Occipital lobe (tissue), 2 donors: ENCODE data around the gene PTPDC1. TPM values are rescaled to one million over a fixed set of nuclear protein-coding genes. Genes with fewer than 3 reads are reported as not detected.
"Not testable (repeated sequence)": the region's sequence is repeated elsewhere in the genome, so short reads cannot be mapped to it uniquely, and the experiment has no call there.

Source experiments
- DNase-seq: peaks from one replicate; lab custom pipeline; 2025; lab: John Stamatoyannopoulos, UW
- total RNA-seq: library from RNA; depleted of rRNA; stranded (reverse); fragments of >200 nt; gene quantifications from one replicate; pipeline ENCODE4 v1.2.3, GENCODE V29; 2014

Gene PTPDC1
- total RNA-seq, 1 donor from 2014 or later: 20.0 TPM

DNA sequence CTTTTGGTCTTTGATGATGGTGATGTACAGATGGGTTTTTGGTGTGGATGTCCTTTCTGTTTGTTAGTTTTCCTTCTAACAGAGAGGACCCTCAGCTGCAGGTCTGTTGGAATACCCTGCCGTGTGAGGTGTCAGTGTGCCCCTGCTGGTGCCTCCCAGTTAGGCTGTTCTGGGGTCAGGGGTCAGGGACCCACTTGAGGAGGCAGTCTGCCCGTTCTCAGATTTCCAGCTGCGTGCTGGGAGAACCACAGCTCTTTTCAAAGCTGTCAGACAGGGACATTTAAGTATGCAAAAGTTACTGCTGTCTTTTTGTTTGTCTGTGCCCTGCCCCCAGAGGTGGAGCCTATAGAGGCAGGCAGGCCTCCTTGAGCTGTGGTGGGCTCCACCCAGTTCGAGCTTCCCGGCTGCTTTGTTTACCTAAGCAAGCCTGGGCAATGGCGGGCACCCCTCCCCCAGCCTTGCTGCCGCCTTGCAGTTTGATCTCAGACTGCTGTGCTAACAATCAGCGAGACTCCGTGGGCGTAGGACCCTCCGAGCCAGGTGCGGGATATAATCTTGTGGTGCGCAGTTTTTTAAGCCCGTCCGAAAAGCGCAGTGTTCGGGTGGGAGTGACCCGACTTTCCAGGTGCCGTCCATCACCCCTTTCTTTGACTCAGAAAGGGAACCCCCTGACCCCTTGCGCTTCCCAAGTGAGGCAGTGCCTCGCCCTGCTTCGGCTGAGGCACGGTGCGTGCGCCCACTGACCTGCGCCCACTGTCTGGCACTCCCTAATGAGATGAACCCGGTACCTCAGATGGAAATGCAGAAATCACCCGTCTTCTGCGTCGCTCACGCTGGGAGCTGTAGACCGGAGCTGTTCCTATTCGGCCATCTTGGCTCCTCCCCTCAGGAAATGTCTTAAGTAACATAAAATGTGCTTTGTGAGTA lies 10.2 kb downstream of the PTPDC1 start:
- DNase-seq: not testable (repeated sequence)

DNA sequence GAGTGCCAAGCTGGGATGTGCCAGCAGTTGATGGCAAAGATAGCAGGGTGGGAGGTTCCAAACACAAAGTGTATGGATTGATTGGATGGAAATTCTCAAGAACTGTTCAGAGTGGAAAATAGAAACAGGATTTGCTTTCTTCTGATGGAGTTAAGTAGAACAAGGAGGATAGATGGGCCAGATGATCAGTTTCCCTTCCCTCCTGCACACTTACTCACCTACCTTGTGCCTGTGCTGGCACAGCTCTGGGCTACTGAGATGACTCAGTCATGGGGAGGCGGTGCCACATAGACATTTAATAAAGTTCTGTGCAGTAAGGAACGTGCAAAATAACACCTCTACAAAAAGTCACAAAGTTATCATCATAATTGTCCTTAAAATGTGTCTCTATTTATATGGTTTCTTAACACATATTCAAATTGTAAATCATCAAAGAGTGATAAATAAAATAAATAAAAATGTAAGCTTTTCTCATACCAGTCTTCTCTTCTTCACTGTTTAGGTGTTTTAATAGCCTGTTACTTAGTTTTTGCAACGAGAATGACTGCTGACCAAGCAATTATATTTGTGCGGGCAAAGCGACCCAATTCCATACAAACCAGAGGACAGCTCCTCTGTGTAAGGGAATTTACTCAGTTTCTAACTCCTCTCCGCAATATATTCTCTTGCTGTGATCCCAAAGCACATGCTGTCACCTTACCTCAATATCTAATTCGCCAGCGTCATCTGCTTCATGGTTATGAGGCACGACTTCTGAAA lies 12.7 kb downstream of the PTPDC1 start:
- peak; percentile 39 for DNase-seq

DNA sequence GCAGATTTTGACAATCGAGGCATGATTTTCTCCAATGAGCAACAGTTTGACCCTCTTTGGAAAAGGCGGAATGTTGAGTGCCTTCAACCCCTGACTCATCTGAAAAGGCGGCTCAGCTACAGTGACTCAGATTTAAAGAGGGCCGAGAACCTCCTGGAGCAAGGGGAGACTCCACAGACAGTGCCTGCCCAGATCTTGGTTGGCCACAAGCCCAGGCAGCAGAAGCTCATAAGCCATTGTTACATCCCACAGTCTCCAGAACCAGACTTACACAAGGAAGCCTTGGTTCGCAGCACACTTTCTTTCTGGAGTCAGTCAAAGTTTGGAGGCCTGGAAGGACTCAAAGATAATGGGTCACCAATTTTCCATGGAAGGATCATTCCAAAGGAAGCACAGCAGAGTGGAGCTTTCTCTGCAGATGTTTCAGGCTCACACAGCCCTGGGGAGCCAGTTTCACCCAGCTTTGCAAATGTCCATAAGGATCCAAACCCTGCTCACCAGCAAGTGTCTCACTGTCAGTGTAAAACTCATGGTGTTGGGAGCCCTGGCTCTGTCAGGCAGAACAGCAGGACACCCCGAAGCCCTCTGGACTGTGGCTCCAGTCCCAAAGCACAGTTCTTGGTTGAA lies 13.6 kb downstream of the PTPDC1 start:
- DNase-seq: peak; percentile 26

DNA sequence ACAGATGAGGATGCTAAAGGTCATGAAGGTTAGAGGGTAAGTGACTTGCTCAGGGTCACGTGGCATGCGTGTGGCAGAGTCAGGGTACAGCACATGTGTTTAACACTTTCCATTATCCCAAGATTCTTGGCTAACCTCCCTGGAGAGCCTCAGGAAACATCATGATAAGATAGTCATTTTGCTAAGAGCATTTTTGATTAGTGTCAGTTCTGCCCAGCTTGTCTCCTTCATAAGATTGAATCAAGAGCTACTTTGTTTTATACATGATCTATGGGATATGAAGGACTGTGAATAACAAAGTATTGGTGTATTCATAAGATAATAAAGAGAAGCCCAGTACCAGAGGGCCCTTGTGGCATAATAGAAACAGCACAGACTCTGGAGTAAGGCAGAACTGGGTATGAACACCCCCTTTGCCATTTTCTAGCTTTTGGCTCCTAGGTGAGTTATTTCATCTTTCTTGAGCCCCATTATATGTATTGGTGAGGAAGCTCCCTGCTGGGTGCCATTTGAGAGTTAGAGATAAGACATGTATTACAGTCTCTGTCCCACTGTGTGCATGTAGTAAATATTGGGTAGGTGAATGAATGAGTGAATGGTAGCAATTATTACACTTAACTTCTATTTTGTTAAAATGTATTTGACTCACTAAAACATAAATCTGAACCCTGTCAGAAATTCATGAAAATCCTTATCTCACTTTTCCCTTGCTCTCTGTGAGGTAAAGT lies 16.1 kb downstream of the PTPDC1 start:
- DNase-seq: no peak

DNA sequence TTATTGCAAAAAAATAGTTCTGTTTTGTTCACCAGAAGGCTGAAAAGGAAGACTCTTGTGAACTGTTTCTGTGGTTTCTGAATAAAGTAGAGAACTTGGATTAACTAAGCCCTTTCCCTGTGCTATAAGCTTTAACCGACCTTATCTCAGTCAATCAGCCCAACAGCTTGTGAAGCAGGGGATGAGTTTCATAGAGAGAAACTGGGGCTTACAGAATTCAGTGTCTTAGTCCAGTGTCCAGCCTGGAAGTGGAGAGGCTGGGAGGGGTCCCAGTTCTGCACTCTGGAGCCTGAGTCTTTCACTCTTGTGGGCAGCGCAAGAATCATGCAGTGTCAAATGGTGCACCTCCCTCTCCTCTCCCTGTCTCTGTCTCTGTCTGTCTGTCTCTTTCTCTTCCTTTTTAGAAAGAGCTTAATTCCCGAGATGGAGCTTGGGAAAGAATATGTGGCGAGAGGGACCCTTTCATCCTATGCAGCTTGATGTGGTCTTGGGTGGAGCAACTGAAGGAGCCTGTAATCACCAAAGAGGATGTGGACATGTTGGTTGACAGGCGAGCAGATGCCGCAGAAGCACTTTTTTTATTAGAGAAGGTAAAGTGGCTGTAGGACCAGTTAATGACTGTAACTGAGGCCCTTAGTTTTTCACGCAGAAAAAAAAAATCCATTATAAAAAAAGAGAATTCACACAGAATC lies 17.0 kb downstream of the PTPDC1 start:
- no peak for DNase-seq

DNA sequence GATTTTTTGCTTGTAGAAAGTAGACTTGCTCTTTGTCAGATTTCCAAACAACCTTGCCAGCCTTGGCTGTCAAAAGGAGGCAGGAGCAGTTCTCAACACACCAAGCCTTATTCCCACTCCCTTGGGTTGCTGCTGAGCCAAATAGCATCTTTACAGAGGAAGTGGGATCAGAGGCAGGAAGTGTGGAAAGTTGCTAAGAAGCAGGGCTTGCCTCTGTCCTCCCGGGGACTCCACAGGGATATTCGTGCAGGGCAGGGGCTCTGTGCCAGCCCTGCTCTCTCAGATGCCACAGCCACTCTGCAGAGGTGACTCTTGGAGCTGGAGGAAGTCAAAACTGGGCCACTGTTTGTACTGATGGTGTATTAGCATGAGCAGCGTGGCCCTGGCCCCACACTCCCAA lies 24.3 kb downstream of the PTPDC1 start:
- no peak for DNase-seq

DNA sequence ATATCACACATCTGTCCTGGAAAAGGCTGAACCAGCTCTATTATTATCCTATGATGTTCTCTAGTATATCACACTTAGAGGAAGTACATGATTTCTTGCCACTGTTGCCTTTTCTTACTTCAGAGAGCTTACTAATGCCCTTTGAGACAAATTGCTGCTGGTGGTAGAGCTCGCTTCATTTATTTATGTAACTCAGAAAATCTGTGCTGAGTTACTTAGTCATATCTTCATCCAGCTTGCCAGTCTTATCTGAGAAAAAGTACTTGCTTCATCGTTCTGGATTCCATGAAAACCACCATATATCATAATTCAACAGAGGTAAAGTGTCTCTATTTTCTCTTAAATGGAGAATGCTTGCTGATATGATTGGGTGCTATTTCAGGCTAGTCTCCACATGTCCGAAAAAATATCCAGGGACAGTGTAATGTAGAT lies 26.6 kb downstream of the PTPDC1 start:
- DNase-seq: no peak

DNA sequence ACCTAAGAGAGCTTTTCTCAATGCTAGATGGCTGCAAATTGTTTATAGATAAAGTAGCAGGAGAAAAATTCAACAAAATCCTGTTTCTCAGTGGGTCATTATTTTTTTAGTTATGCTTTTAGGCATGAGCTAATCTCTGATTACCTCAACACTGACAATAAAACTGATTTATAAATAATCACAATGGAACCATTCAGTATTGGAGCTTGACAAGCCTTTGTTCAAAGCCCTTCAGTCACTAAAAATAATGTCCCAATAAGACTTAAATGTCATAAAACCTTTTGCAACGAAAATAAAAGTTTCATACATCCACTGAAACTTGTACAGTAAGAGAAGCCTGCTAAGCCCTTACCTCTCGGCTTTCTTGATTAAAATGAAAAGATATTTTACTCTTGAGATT lies 27.2 kb downstream of the PTPDC1 start:
- no peak for DNase-seq

DNA sequence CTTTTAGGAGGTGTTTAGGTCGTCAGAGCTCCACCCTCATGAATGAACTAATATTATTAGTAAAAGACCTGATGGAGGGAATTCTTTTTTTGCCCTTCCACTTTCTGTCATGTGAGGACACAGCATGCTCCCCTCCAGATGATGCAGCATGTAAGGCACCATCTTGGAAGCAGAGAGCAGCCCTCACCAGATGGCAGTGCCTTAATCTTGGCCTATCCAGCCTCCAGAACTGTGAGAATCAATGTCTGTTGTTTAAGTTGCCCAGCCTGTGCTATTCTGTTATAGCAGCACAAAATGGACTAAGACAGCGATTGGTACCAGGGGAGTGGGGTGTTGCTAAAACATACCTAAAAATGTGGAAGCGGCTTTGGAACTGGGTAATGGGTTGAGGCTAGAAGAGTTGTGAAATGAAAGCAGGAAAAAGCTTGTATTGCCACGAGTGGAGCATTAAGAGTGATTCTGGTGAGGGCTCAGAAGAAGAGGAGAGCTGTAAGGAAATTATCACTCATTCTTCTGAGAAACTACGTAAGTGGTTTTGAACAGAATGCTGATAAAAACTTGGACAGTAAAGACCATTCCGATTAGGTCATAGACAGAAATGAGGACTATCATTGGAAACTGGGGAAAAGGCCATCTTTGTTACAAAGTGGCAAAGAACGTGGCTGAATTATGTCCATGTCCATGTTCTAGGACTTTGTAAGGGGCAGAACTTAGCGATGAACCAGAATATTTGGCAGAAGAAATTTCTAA lies 28.6 kb downstream of the PTPDC1 start:
- no peak for DNase-seq

DNA sequence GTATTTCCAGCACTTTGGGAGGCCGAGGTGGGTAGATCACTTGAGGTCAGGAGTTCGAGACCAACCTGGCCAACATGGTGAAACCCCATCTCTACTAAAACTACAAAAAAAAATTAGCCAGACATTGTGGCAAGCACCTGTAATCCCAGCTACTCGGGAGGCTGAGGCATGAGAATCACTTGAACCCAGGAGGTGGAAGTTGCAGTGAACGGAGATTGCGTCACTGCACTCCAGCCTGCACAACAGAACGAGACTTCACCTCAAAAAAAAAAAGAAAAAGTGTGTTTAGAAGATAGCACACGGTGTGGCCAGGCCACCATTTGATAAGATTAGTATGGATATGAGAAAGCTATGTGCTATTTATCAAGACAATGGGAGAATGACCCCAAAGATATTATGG lies 35.8 kb downstream of the PTPDC1 start:
- DNase-seq: not testable (repeated sequence)

DNA sequence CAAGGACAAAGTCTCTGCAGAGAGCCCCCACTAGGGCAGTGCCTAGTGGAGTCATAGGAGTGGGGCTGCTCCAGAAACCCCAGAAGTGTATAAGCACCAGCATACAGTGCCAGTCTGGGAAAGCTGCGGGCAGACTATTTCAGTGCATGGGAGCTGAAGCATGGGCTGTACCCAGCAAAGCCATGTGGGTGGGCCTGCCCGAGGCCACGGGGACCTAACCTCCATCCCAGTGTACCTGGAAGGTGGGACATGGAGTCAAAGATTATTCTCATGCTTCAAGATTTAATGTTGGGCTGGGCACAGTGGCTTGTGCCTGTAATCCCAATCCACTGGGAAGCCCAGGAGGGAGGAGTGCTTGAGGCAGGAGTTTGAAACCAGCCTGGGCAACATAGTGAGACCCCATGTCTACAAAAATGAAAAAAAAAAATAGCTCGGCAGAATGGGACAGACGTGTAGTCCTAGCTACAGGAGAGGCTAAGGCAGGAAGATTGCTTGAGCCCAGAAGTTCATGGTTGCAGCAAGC lies 36.7 kb downstream of the PTPDC1 start:
- no peak for DNase-seq

DNA sequence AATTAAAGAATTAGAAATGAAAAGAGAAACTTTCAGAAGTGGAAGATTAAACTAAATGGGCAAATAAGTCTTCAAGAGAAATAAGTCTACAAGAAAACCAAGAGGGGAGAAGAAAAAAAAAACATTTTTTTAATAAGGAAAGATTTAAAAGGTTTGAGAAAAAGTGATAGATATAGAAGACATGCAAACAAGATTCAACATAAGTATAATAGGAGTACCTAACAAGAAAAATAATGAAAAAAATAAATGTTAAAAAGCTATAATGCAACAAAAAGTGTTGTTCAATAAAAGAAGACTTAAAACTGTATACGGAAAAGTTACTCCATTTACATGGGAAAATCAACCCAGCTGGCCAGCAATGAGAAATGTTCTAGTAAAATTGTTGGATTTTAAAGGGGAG lies 42.6 kb downstream of the PTPDC1 start:
- DNase-seq: no peak

DNA sequence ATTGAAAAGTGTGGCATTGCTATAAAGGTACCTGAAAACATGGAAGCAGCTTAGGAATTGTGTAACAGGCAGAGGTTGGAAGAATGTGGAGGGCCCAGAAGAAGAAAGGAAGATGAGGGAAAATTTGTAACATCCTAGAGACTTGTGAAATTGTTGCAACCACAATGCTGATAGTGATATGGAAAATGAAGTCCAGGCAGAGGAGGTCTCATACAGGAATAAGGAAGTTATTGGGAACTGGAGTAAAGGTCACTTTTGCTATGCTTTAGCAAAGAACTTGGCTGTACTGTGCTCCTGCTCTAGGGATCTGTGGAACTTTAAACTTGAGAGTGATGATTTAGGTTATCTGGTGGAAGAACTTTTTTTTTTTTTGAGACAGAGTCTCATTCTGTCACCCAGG lies 43.5 kb downstream of the PTPDC1 start:
- no peak for DNase-seq

DNA sequence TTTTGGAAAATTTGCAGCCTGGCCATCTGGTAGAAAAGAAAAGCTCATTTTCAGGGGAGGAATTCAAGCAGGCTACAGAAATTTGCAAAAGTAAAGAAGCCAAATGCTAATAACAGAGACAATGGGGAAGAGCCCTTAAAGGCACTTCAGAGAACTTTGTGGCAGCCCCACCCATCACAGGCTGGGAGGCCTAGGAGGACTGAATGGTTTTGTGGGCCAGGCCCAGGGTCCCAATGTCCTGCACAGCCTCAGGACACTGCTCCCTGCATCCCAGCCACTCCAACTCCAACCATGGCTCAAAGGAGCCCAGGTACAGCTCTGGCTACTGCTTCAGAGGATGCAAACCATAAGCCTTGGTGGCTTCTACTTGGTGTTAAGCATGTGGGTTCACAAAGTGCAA lies 44.3 kb downstream of the PTPDC1 start:
- no peak for DNase-seq

DNA sequence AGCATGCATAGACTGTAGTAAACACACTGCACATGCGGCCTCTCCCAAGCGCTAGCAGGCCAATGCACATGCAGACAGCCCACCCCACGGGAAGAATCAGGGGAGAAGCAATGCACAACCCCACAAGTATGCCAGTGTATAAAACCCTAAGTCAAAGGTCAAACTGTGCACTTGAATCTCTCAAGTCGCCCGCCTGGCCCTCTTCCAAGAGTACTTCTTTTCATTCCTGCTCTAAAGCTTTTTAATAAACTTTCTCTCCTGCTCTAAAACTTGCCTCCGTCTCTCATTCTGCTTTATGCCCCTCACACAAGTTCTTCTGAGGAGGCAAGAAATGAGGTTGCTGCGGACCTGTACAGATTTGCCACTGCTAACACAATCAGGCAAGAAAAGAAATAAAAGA lies 50.4 kb downstream of the PTPDC1 start:
- no peak for DNase-seq

DNA sequence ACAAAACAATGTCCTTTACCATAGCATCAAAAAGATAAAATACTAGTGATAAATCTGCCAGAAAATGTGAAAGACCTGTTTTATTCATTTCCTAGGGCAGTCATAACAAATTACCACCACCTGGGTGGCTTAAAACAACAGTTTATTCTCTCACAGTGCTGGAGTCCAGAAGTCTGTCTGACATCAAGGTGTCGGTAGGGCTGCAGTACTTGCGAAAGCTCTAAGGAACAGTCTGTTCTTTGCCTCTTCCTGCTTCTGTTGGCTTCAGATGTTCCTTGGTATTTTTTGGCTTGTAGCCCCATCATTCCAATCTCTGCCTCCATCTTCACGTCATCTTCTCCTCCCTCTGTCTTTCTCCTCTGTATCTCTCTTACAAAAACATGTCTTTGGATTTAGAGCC lies 51.0 kb downstream of the PTPDC1 start:
- DNase-seq: no peak

DNA sequence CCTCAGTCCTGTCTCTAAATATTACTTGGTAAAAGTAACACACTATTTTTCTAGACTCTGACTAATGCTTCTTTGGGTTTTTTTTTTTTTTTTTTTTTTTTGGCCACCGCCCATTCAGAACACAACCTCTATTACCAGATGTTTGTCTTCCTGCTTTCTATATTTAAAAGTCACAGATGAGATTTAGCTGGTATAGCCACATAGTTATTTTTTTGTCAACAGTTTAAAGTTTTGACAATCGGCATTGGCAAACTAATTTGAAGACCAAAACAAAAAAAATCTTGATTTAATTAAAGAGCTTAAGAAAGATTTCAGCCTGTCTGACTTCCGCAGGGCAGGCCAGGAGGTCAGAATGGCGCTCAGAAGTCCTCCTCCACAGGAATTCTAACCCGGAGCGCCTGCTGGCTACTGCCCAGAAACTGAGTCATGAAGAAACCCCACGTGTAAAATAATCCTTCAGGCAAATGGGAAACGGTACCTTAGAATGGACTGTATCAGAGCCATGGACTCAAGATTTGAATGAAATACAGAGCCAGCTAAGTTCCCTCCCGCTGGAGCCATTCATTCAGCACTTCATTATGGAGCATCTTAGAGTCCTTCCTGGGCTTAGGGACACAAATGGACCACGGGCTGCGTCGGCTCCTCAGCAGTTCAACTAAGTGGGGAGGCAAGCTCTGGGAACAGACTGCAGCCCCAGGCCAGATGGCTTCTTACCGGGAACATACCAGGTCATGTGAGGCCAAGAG lies 55.6 kb downstream of the PTPDC1 start:
- DNase-seq: peak; percentile 15

DNA sequence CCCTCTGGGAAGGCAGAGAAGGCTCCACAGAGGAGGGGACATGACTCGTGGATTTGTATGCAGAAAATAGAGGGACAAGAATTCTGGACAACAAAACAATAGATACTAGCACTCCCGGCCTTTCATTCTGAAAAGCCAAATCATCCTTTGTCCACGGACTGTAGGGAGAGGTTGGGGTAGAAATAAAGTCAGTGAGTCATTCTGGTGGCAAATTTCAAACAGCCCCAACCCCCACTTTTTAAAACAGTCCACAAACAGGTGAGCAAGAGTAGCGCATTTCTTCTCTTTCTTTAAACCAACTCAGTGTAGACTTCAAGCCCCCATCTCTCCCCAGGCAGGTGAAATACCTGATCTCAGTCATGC lies 56.1 kb downstream of the PTPDC1 start:
- DNase-seq: no peak
